ENCODE measurements around the gene ATP7B.

ATP7B gene

DNA sequence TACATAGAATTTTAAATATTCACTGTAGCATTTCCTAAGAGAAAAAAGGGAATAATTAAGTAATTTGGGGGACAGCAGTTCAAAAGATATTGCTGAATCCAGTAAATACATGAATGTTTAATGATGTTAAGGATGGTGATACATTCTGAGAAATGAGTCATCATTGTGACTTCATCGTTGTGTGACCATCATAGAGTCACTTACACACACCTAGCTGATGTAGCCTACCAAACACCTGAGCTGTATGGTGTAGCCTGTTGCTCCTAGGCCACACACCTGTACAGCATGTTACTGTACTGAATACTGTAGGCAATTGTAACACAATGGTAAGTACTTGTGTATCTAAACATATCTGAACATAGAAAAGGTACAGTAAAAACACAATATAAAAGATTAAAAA is 34.8 kb downstream of the ATP7B start:
- DNase-seq, result no peak

DNA sequence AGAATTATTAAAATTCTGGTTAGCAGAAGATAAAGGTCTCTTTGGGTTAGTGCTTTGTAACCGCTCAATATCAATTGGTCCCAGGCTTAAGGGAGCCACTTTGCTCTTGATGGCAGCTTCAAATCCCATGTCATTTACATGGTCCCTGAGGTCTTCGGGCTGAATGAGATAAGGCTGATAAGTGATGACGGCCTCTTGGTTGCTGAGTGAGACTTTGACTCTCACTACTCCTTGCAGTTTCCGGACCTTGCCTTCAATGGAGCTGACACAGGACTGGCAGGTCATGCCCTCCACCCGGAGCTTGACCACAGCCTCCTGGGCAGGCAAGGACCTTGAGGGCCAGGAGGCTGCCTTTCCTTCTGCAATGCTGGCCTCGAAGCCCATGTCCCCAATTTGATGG is 36.8 kb downstream of the ATP7B start:
- DNase-seq, result no peak

DNA sequence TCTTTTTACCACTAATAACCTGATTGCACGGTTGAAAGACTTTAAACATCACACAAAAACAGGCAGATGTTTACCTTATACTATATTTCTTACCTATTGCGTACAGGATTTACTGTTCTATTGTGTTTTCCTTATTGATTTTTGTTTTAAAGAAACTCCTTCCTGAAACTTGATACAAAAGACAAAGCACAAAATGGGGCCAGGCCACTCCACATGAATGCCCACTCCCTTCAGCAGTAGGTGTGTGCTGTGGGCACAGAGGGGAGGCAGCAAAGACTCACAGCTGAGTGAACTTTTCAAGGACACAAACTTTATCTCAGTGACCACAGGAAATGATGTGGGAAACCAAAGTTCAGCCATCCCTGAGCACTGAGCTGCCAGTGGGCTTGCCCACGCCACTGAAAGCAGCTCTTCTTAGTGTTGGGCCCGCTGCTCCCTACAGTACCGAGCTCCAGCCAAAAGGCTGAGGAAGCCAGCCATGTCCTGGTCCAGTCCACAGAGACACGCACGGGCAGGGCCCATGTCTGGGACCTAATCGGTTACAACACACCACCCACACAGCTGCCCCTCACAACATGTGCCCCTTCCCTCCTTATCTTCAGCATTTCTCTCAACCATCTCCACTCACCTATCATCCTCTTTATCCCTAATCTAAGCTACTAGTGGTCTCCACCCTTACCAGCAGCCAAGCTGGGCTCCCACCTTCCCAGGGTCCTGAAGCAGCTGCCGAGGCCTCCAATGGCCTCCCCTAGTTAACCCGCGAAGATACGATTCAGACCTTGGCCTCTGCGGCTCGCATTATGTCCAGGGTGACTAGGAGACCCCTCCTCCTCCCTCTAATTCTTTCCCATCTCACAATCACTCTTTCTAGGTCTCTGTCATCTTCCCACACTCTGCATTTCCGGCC is 39.5 kb downstream of the ATP7B start:
- DNase-seq, result no peak

DNA sequence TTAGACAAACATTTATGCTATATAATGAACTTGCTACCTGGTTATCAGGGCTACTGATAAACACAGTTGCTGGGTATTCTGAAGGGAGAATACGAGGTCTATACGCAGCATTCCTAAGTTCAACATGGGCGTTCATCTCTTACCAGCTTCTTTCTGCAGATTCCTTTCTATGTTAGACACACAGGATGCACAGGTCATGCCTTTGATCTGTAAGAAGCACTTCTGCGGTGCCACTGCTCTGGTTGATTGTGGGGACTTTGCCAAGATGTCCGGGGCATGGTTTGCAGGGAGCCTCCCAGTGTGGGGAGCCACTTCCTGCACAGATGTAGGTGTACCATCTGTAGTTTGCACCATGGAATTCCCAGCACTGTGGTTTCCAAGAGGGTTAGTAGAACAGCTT is 40.9 kb downstream of the ATP7B start:
- no peak for DNase-seq

DNA sequence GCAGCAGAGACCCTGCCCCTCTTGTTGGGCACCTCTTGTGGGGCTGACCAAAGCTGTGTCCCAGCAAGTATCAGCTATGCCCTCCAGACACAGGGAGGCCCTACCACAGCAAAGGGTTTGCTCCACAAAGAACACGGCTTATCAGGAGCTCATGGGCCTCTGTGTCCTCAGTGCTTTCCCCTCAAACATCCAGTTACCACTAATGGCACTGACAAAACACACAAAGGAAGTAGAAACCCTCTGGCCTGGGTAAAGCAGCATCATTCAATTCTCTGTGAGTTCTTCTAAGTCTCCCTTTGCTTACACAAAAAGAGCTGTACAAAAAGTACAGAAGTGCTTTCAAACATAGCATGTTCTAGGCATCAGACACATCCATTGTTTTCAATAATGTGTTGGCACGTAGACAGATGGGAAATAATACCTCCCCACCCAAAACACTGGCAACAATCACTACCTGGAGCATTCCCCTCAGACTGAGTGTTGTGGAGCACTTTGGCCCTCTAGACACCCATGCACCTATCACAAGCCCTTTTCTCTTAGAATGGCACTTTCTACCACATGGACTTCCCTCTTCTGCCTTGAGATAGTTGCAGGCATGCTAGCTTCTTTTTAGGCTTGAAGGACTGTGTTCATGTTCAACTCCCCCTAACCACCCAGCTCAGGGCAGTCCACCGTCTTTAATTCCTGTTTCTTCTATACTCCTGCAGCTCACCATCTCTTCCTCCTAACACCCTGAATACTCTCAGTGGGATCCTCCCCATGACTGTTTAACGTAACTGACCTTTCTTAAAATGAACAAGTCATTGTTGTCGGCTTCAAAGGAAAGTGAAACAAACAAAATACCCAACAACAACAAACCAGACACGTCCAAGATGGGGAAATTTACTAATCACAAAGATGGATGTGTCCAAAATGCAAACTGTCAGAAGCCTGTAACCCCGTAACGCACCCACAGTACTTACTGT is 43.5 kb downstream of the ATP7B start:
- DNase-seq, result no peak

DNA sequence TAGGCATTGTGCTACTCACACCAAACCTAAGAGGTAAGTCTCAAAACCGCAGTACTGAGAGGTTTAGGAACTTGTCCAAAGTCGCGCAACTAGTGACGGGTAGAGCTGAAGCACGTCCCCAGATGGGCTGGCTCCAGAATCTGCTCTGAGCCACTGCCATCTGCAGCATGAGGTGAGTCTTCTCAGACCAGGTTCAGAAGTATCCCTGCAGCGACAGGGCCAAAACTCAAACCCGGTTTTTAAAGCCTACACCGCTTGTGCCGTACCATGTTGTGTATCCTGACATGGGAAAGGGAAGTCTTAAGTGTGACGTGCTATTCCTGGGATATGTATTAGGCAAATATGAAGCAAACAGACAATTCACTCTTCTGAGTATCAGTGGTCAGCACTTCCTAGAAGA is 45.1 kb downstream of the ATP7B start:
- DNase-seq, result no peak

DNA sequence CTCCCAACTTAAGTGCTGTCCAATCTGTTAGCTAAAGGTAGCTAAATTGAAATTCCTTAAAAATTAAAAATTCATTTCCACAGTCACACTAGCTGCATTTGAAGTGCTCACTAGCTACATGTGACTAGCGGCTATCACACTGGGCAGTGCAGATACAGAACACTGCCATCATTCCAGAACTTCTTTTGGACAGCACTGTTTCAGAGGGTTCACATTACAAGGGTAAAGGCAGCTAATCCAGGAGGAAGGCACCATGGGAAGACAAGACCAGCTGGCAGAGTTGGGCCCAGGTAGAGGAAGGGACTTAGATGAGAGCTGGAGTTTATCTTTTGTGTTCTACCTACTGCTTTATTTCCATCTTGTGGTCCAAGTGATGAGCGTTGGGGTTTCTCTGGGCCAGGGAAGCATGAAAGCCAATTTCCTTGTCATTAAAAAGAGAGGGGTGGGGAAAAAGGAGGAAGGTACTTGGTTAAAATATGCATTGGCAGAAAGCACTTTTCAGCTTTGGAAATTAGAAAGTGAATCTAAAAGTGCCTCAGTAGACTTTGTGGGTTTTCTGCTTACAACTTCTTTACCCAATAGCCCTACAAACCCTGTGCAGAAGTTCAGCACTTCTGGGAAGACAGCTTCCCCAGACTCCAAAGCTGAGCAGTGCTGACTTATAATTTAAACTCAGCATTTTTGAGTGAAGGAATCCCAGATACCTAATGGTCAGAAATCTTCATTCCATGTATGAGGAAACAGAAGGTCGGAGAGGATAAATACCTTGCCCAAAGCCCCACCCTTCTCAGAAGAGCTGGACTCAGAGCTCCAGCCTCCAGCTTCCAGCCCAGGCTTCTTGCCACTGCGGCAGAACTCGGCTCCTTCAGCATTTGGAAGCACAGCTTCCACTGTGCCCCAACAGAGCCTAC is 49.5 kb downstream of the ATP7B start:
- no peak for DNase-seq

DNA sequence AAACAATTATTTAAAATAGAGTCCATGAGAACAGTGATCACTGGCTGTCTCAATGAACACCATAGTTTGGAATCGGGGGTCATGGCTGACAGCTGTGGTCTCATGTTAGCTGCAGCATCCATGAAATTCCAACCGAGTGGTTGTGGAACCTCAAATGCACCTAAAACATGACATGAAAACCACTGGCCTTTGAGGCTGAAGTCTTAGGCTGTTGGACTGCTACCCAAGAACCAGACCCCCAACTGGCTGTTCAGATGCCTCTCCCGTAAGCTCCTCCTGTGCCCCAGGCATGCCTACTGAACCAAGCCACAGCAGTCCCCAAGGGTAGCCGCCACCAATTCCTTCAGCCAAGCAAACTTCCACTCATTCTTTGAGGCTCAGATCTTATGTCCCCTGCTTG is 50.5 kb downstream of the ATP7B start:
- no peak for DNase-seq

DNA sequence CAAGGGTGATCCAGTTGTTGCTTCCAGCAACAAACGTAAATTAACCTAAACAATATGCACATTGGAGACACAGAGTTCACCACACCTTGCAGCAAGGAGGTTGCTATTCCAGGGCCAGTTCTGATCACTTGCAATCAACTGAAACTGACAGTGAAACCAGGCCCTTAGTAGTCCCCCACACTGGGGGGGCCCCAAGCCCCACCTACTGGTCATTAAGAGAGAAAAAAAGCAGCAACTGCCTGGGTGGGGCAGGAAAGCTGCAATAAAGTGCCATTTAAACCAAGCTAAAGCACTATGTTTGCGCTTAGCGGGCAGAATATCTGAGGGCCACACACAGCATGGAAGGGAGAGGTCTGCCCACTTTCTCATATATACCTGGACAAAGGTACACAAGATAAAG is 51.5 kb downstream of the ATP7B start:
- no peak for DNase-seq

DNA sequence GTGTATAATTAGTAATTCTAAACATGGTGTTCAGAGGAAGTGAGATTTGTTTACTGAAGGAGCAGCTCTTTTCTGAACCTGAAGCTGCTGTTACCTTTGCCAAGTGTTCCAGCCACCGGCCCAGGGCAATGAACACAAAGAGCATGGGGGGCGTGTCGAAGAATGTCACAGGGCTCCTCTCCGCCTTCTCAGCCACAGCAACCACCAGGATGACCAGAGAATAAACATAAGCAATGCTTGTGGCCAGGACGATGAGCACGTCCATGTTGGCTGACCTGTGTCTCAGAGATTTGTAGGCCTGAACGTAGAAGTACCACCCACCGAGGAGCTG is 53.1 kb downstream of the ATP7B start:
- DNase-seq, result no peak

DNA sequence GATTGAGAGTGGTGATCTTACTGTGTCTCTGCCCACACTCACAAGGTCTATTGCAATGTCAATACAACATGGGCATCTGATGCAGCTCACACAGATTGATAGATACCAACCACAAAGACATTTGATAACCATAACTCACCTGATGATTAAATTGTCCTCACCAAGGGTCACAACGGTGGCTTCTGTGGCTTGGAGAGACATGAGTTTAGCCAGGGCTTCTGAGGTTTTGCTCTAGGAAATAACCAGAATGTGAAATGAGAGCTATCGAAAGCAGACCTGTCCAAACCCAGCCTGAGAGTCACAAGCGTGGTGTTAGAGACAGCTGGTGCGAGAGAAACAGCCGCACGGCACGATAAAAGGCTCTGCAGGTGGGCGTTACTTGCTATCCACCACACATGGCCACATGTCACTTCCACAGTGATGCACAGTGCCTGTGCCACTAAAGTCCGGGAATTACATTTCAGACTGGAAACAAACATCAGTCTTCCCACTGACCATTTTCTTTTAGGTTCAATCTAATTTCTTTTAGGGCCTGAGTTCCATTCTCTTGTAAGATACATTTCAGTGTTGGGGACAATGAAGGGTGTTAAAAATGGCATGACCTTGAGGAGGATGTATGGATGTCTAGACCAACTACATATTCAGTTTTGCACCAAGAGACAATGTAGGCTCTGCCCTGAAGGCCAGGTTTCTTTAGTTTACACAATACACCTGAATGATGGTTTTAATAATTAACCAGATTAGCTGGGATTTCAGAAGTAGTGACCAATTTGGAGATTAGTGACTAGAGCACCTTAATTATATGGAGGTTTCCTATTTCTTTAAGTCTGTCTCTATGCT is 53.7 kb downstream of the ATP7B start:
- DNase-seq, result no peak

DNA sequence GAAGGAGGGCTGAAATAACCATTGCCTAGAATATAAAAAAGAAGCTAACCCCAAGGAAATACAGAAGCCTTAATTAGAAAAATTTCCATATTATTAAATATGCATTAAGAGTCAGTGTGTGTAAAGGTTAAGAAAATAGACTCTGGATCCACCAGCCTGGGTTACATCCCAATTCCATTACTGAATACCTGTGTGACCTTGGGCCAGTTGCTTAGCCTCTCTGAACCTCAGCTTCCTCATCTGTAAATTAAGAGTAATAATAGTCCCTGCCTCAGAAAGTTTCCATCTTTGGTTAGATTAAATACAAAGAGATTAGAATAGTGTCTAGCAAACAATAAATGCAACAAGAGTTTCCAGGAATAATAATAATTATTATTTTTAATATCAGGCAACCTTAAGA is 54.5 kb downstream of the ATP7B start:
- no peak for DNase-seq

DNA sequence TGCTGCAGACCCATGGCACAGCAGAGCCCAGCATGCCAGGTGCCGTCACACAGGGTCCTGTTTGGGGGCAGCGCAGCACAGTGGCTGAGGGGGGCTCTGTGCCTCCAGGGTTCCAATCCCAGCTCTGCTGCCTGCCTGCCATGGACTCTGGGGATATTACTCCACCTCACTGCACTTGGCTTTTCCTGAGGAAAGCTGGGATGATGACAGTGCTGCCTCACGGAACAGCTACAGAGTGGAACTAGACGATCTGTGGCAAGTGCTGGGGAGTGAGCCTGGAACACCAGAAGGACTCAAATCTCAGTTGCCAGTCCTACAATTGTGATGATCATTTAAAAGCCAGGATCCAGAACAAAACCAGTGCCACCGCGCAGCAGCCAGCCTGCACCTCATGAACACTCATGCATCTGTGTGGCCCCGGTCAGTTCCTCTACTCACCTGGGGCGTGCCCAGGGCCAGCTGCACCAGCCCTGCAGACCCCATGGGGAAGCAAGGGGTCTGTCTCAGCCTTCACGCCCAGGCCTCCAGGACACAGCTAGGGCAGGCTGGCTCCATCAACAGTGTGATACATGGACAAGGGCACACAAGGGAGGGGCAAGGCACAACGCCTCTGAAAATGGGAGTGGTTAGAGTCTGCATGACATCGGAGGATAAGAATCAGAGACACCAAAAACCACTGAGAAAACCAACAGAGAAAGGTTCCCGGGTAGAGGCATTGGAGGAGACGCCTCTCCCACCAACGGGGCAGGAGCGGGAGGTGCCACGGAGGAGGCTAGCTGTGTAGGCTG is 55.2 kb downstream of the ATP7B start:
- no peak for DNase-seq

DNA sequence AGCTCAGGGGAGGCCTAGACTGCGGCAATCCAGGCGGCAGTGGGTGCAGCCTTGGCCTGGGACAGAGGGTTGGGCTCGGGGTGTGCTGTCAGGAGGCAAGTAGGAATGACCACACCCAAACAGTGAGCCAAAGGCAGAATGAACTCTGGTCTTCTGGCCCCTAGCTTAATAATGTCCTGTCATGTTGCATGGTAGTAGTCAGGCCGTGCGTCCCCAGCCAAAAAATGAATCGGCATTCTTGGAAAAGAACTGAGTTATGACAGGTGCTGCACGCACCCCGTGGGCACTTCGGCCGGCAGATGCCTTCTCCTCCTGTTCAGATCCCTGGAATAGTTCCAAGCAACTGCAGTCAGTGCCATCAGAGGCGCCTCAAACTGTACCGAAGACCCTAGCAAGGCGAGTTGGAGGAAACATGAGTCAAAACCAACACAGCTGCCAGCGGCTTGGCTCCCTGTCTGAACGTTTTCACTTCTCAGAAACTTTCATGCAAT is 55.9 kb downstream of the ATP7B start:
- DNase-seq, result no peak

DNA sequence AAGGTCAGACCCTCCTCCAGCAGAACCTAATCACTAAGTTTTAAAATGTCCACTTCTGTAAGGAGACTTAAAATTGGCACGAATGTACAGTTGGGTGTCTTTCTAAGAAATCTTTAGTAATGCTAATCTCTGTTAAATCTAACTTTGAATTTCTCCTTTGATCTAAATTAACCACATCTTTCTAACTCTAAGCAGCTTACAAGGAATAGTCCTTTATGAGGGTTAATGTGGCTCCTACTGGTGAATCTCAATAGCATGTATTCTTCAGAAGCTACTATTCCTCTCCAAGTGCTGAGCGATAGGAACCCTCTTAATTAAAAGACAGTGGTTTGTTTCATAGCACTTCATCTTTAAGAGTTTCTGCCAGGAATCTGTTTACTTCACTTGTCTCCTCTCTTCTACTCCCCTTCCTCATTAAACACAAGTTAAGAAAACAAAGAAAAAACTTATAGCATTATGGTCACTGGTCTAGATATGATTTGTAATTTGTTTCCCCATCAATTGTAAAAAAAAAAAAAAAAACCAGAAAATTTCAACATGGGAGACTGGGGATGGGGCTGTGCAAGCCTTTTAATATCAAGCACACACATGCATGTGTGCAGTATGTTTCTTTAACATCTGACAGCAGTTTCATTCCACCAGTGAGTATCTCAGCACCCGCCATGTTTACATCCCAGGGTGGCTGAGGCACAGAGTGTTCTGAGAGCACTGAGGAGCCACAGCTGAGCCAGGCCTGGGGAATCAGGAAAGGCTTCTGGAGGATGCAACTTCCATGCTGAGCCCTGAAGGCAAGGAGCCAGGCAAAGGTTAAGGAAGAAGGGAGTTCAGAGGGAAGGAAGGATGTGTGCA is 57.7 kb downstream of the ATP7B start:
- no peak for DNase-seq

DNA sequence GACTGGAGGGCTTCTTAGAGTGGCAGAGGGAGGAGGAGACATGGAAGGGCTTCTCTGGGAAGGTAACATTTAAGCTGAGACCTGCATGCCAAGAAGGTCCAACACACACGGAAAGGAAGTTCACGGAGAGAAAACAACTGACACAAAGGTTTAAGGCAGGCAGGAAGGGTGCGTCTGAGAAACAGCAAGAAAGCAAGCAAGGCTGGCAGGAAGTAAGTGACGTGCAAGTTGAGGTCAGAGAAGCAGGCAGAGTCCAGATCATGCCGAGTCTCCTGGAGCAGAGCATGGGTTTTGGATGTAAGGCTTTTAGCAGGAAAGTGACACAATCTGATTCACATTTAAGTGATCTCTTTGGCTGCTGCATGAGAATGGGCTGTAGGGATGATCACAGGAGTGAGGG is 60.5 kb downstream of the ATP7B start:
- DNase-seq, result no peak

DNA sequence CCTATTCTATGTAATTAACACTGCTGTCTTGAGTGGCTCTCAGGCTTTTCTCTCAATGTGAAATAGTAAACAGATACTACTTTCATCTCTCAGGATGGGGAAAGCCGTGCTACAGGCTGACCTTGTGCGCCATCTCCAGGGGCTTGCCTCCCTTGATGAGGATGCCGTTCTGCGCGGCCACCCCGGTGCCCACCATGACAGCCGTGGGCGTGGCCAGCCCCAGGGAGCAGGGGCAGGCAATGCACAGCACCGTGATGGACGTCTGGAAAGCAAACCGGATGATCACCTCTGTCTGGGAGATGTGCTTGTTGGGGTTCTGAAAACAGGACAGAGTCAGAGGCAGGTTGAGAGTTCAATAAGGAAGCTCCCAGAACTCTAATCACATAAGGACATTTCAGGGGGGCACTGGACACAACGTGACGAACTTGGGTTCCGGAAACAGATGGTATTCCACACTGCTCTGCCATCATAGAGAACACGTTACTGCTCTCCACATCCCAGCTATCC is 65.0 kb downstream of the ATP7B start:
- DNase-seq, result no peak

DNA sequence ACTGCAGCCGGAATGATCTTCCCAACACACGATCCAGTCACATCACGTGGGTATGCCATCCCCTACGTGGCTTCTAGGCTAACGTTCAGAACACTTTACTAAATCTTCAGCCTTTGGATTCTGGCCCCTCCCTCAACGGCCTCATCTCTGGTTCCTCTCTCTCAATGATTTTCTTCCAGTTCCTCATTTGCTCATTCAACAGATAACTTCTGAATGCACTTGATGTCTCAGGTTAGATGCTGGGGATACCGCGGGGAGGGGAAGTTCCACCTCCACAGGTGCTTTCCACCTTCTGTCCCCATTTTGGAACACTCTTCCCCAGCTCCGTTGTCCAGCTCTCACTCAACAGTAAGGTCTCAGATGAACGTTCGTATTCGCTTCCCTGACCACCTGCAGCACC is 66.1 kb downstream of the ATP7B start:
- no peak for DNase-seq

DNA sequence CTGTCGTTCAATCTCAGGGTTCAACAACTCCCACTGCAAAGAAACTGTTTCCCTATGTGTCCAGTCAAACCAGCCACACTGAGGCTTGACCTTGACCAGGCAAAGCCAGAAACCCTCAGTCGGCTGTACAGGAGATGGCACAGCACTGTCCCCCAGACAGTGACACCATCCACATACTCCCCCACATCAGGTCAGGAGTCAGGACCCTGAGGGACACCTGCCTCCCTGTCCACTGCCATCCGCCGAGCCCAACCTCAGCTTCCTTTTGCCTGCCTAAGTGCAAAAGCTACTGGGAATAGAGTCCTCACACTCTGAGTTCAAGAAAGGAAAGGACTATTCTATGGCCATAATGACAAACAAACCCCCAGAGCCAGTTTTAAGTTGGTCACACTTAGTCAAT is 66.8 kb downstream of the ATP7B start:
- DNase-seq, result no peak

DNA sequence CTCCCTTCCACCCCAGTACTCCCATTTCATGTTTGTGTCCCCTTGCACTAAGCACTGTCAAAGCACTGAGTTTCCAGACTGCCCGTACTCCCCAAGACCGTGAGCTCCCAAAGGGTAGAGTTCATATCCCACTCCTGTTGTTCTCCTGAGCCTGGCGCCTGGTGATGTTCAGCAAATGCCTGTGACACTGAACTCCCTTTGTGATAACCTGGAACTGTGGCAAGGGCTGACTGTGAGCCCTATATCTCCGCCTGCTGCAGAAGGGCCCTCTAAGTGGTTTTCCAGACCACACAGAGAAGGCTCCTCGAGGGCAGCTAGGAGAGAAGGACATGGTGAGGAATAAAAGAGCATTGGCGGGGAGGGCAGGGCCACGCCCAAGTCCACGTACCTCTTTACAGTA is 67.5 kb downstream of the ATP7B start:
- DNase-seq, result no peak

Measured in activated CD8-positive, alpha-beta memory T cell treated with anti-CD3 and anti-CD28 coated beads, Interleukin-2, amount 50 U/mL, for 48 hours (primary cell).